GM23248 (cell line): ENCODE results near the gene SULT4A1. TPM values are rescaled to one million over a fixed set of nuclear protein-coding genes. Genes with fewer than 3 reads are reported as not detected.

ENCODE experiments used
- DNase-seq: peaks from one replicate; pipeline ENCODE4 v3.0.0-alpha.2; 2015
- H2AFZ ChIP-seq: fragments of 200-600 bp; sonication (generic); 2 replicates; pipeline ENCODE4 v1.6.1; 2016; ENCODE audit warnings: antibody characterized with exemption
- H3F3A ChIP-seq: fragments of 200-600 bp; sonication (generic); 2 replicates; pipeline ENCODE4 v1.6.1; 2016; ENCODE audit warnings: mild to moderate bottlenecking, antibody characterized with exemption, mixed run types; ENCODE audit not compliant: insufficient read depth
- H3K27ac ChIP-seq: fragments of 200-600 bp; sonication (generic); 2 replicates; pipeline ENCODE4 v1.5.1; 2016; ENCODE audit warnings: mild to moderate bottlenecking
- H3K27me3 ChIP-seq: fragments of 200-600 bp; sonication (generic); replicated peaks from 2 replicates; pipeline ENCODE4 v1.6.1; 2016; ENCODE audit warnings: mild to moderate bottlenecking; ENCODE audit not compliant: insufficient read depth
- H3K36me3 ChIP-seq: fragments of 200-600 bp; sonication (generic); 2 replicates; pipeline ENCODE4 v1.6.1; 2016; ENCODE audit warnings: low read depth, mild to moderate bottlenecking
- H3K4me1 ChIP-seq: fragments of 200-600 bp; sonication (generic); 2 replicates; pipeline ENCODE4 v1.6.1; 2016; ENCODE audit warnings: mild to moderate bottlenecking; ENCODE audit not compliant: insufficient read depth
- H3K4me2 ChIP-seq: fragments of 200-600 bp; sonication (generic); one replicate; pipeline ENCODE4 v1.6.1; 2016; ENCODE audit warnings: mild to moderate bottlenecking; ENCODE audit not compliant: unreplicated experiment
- H3K4me3 ChIP-seq: fragments of 200-600 bp; sonication (generic); 2 replicates; pipeline ENCODE4 v1.5.1; 2016; ENCODE audit warnings: mild to moderate bottlenecking
- H3K79me2 ChIP-seq: fragments of 200-600 bp; sonication (generic); 2 replicates; pipeline ENCODE4 v1.6.1; 2016; ENCODE audit warnings: mild to moderate bottlenecking; ENCODE audit not compliant: insufficient read depth
- H3K9ac ChIP-seq: fragments of 200-600 bp; sonication (generic); 2 replicates; pipeline ENCODE4 v1.6.1; 2016; ENCODE audit warnings: mild to moderate bottlenecking
- H3K9me2 ChIP-seq: fragments of 200-600 bp; sonication (generic); 2 replicates; pipeline ENCODE4 v1.6.1; 2016; ENCODE audit warnings: mixed run types, mild to moderate bottlenecking, moderate library complexity; ENCODE audit not compliant: insufficient read depth
- H3K9me3 ChIP-seq: fragments of 200-600 bp; sonication (generic); one replicate; pipeline ENCODE4 v1.6.1; 2017; ENCODE audit warnings: low read depth
- H4K20me1 ChIP-seq: fragments of 200-600 bp; sonication (generic); 2 replicates; pipeline ENCODE4 v1.6.0; 2016; ENCODE audit not compliant: insufficient read depth
- EZH2 ChIP-seq: fragments of 200-600 bp; sonication (generic); IDR thresholded peaks from 2 replicates; pipeline ENCODE4 v1.6.1; 2018; ENCODE audit warnings: antibody characterized with exemption, mild to moderate bottlenecking; ENCODE audit not compliant: insufficient read depth, poor library complexity, severe bottlenecking
- EZH2phosphoT487 ChIP-seq: fragments of 200-600 bp; sonication (generic); IDR thresholded peaks from 2 replicates; pipeline ENCODE4 v1.6.1; 2018; ENCODE audit warnings: antibody characterized with exemption, moderate library complexity, mild to moderate bottlenecking, low read depth; ENCODE audit not compliant: insufficient read depth
- WGBS, 2 experiments: methylation state at CpG; one replicate each; pipeline ENCODE4 v1.1.6; 2015 to 2017; ENCODE audit warnings: low lambda C conversion rate in 2 of 2, low coverage in 1 of 2; ENCODE audit errors: missing lambda C conversion rate in 2 of 2; 5-methylcytosine and 5-hydroxymethylcytosine counted together
- in situ Hi-C: fragments of 300-500 bp; cut with MboI; formaldehyde crosslinking; loops from 2 replicates; pipeline ENCODE4 v1.15.0; 2020
- polyA plus RNA-seq: library from polyadenylated mRNA; unstranded; fragments of >200 nt; fragmentation: Nextera tagmentation; extraction: Ambion mirVana; gene quantifications from 2 replicates; pipeline ENCODE4 v1.2.1, GENCODE V29; 2016
- total RNA-seq: library from RNA; depleted of rRNA; stranded (reverse); fragments of >200 nt; shearing (Covaris generic); gene quantifications from 2 replicates; pipeline ENCODE4 v1.2.3, GENCODE V29; 2014

SULT4A1 gene
- total and polyA plus RNA-seq, 2 experiments from 2014 or later: not detected

GRCh38 chr22:43828998-43829782 is 33.1 kb downstream of the SULT4A1 start:
- peak overlapping the region; percentile 16; the same call in 1 of the 2 replicates for H3K4me3 ChIP-seq
- H3K36me3 ChIP-seq: no peaks in the 10 kb centered on the region
- H4K20me1 ChIP-seq: no peaks in the 10 kb centered on the region
- H3K27me3 ChIP-seq: no peaks in the 10 kb centered on the region
- in situ Hi-C loops: no loop called here
- H3K9ac ChIP-seq: peak overlapping the region; percentile 13; the same call in 1 of the 2 replicates
- no peaks in the 10 kb centered on the region for H3K9me3 ChIP-seq
- peaks cover 22% of the 10 kb centered on the region for H3F3A ChIP-seq
- H2AFZ ChIP-seq: no peak overlapping the region
- no peak for TF ChIP-seq EZH2phosphoT487
- no peak for TF ChIP-seq EZH2
- H3K79me2 ChIP-seq: no peaks in the 10 kb centered on the region
- DNase-seq: peak; percentile 63
- peaks cover 17% of the 10 kb centered on the region for H3K4me1 ChIP-seq
- H3K27ac ChIP-seq: 0 out of 2 replicates have a peak overlapping the region, but pooled peaks have one; percentile 27
- no peaks in the 10 kb centered on the region for H3K9me2 ChIP-seq
- peak overlapping the region; percentile 42 for H3K4me2 ChIP-seq
- 9 to 14% methylated on average over 17 to 18 of the region's 20 CpGs for WGBS, 2 experiments

GRCh38 chr22:43828725-43828997 is 33.7 kb downstream of the SULT4A1 start:
- Histone ChIP-seq H3K4me1 (peaks cover 17% of the 10 kb centered on the region), H3K9me3 (no peaks in the 10 kb centered on the region), H4K20me1 (no peaks in the 10 kb centered on the region), H2AFZ (no peak overlapping the region), H3K4me2 (no peak overlapping the region), H3F3A (peaks cover 22% of the 10 kb centered on the region), H3K9me2 (no peaks in the 10 kb centered on the region), H3K36me3 (no peaks in the 10 kb centered on the region), H3K79me2 (no peaks in the 10 kb centered on the region), H3K27ac (no peak overlapping the region), H3K9ac (no peak overlapping the region), H3K4me3 (no peak overlapping the region), H3K27me3 (no peaks in the 10 kb centered on the region)
- in situ Hi-C loops: no loop called here
- 33 to 35% methylated on average over 6 of the region's 6 CpGs for WGBS, 2 experiments
- DNase-seq: peak; percentile 12
- no peak for TF ChIP-seq EZH2
- no peak for TF ChIP-seq EZH2phosphoT487

GRCh38 chr22:43827926-43828724 is 34.2 kb downstream of the SULT4A1 start:
- H3K9me2 ChIP-seq: no peaks in the 10 kb centered on the region
- no peaks in the 10 kb centered on the region for H3K9me3 ChIP-seq
- peak; percentile 22 for DNase-seq
- H3K27me3 ChIP-seq: no peaks in the 10 kb centered on the region
- no peaks in the 10 kb centered on the region for H3K79me2 ChIP-seq
- no peak overlapping the region for H3K4me2 ChIP-seq
- H3K4me3 ChIP-seq: no peak overlapping the region
- no peak overlapping the region for H2AFZ ChIP-seq
- peaks cover 22% of the 10 kb centered on the region for H3F3A ChIP-seq
- in situ Hi-C loops: no loop called here
- no peak overlapping the region for H3K9ac ChIP-seq
- peaks cover 17% of the 10 kb centered on the region for H3K4me1 ChIP-seq
- TF ChIP-seq EZH2phosphoT487: no peak
- TF ChIP-seq EZH2: no peak
- no peak overlapping the region for H3K27ac ChIP-seq
- WGBS, 2 experiments: 69 to 73% methylated on average over 16 of the region's 16 CpGs
- H4K20me1 ChIP-seq: no peaks in the 10 kb centered on the region
- H3K36me3 ChIP-seq: no peaks in the 10 kb centered on the region

- peak overlapping the region; percentile 12; the same call in 1 of the 2 replicates for H3K27ac ChIP-seq
- in situ Hi-C loops: no loop called here
These were observed 35.1 kb downstream of the SULT4A1 start for GRCh38 chr22:43827003-43827735.

More at GRCh38 chr22:43827003-43827735, 35.1 kb downstream of the SULT4A1 start:
- H3K27me3 ChIP-seq: no peaks in the 10 kb centered on the region
- no peaks in the 10 kb centered on the region for H3K79me2 ChIP-seq
- H3K4me3 ChIP-seq: peak overlapping the region; percentile 47
- no peak for DNase-seq
- peaks cover 22% of the 10 kb centered on the region for H3F3A ChIP-seq
- H3K9ac ChIP-seq: peak overlapping the region; percentile 49
- H3K9me3 ChIP-seq: no peaks in the 10 kb centered on the region
- peaks cover 17% of the 10 kb centered on the region for H3K4me1 ChIP-seq
- peak overlapping the region; percentile 66 for H2AFZ ChIP-seq
- no peaks in the 10 kb centered on the region for H3K36me3 ChIP-seq
- 25 to 29% methylated on average over 13 of the region's 13 CpGs for WGBS, 2 experiments
- H3K9me2 ChIP-seq: no peaks in the 10 kb centered on the region
- peak overlapping the region; percentile 73 for H3K4me2 ChIP-seq
- H4K20me1 ChIP-seq: no peaks in the 10 kb centered on the region
- TF ChIP-seq EZH2phosphoT487 (no peak), EZH2 (no peak)
